WTC11 (cell line): Measurements from ENCODE around the gene CAPN11. TPM values are rescaled to one million over a fixed set of nuclear protein-coding genes. Genes with fewer than 3 reads are reported as not detected.

Experiments used
- ATF1 ChIP-seq: sonication (generic); formaldehyde crosslinking; IDR thresholded peaks from 2 replicates; pipeline ENCODE4 v1.8.1; 2023; ENCODE audit warnings: mild to moderate bottlenecking, moderate library complexity, missing genetic modification reagents
- CBFB ChIP-seq: sonication (generic); formaldehyde crosslinking; IDR thresholded peaks from 2 replicates; pipeline ENCODE4 v1.8.1; 2022; ENCODE audit warnings: mild to moderate bottlenecking, low read depth, missing genetic modification reagents
- CREB1 ChIP-seq: sonication (generic); formaldehyde crosslinking; IDR thresholded peaks from 2 replicates; pipeline ENCODE4 v1.8.0; 2023; ENCODE audit warnings: mild to moderate bottlenecking, missing genetic modification reagents
- ELF4 ChIP-seq: sonication (generic); formaldehyde crosslinking; IDR thresholded peaks from 2 replicates; pipeline ENCODE4 v1.8.1; 2022; ENCODE audit warnings: low read depth, mild to moderate bottlenecking, moderate library complexity, missing genetic modification reagents
- FOXJ3 ChIP-seq: sonication (generic); formaldehyde crosslinking; IDR thresholded peaks from 2 replicates; pipeline ENCODE4 v1.9.0; 2021; ENCODE audit warnings: missing genetic modification reagents, mild to moderate bottlenecking, borderline replicate concordance
- FOXK1 ChIP-seq: sonication (generic); formaldehyde crosslinking; IDR thresholded peaks from 2 replicates; pipeline ENCODE4 v1.8.0; 2022; ENCODE audit warnings: mild to moderate bottlenecking, moderate library complexity, missing genetic modification reagents
- GTF2I ChIP-seq: fragments of 250-450 bp; sonication (Bioruptor Pico); conservative IDR thresholded peaks from 2 replicates; pipeline ENCODE4 v1.4.0; 2021; ENCODE audit warnings: mild to moderate bottlenecking
- JAZF1 ChIP-seq: fragments of 250-450 bp; sonication (Bioruptor Pico); IDR thresholded peaks from 2 replicates; pipeline ENCODE4 v1.9.0; 2021; ENCODE audit warnings: moderate library complexity, mild to moderate bottlenecking, inconsistent platforms
- NFATC4 ChIP-seq: fragments of 250-450 bp; sonication (Bioruptor Pico); IDR thresholded peaks from 2 replicates; pipeline ENCODE4 v1.9.0; 2021; ENCODE audit warnings: mild to moderate bottlenecking
- NR3C1 ChIP-seq: sonication (generic); formaldehyde crosslinking; conservative IDR thresholded peaks from 2 replicates; pipeline ENCODE4 v1.8.1; 2023; ENCODE audit warnings: low read depth, mild to moderate bottlenecking, missing genetic modification reagents
- RORB ChIP-seq: fragments of 250-450 bp; sonication (Bioruptor Pico); IDR thresholded peaks from 2 replicates; pipeline ENCODE4 v1.9.0; 2021; ENCODE audit warnings: mild to moderate bottlenecking
- SMAD3 ChIP-seq: sonication (generic); formaldehyde crosslinking; IDR thresholded peaks from 2 replicates; pipeline ENCODE4 v1.8.0; 2022; ENCODE audit warnings: missing genetic modification reagents, mild to moderate bottlenecking, borderline replicate concordance
- SOX15 ChIP-seq: fragments of 250-450 bp; sonication (Bioruptor Pico); IDR thresholded peaks from 2 replicates; pipeline ENCODE4 v1.9.0; 2021; ENCODE audit warnings: mild to moderate bottlenecking
- SP1 ChIP-seq: sonication (generic); formaldehyde crosslinking; conservative IDR thresholded peaks from 2 replicates; pipeline ENCODE4 v1.8.1; 2022; ENCODE audit warnings: missing genetic modification reagents
- ZBTB21 ChIP-seq: sonication (generic); formaldehyde crosslinking; IDR thresholded peaks from 2 replicates; pipeline ENCODE4 v1.8.1; 2023; ENCODE audit warnings: mild to moderate bottlenecking, missing genetic modification reagents, borderline replicate concordance
- ZNF317 ChIP-seq: sonication (generic); formaldehyde crosslinking; IDR thresholded peaks from 2 replicates; pipeline ENCODE4 v1.8.1; 2023; ENCODE audit warnings: low read depth, mild to moderate bottlenecking, moderate library complexity, missing genetic modification reagents, borderline replicate concordance
- total RNA-seq: library from RNA; stranded (reverse); gene quantifications from 3 replicates; pipeline ENCODE4 v1.2.3, GENCODE V29; 2021
- TF ChIP-seq, protein P1 (sequence below): sonication (generic); formaldehyde crosslinking; IDR thresholded peaks from 2 replicates; pipeline ENCODE4 v1.8.0; 2022; ENCODE audit warnings: mild to moderate bottlenecking, missing genetic modification reagents
- TF ChIP-seq, protein P2 (sequence below): fragments of 250-450 bp; sonication (Bioruptor Pico); IDR thresholded peaks from 2 replicates; pipeline ENCODE4 v1.9.0; 2021; ENCODE audit warnings: moderate library complexity, mild to moderate bottlenecking, inconsistent platforms, borderline replicate concordance
- TF ChIP-seq, protein P3 (sequence below): sonication (generic); formaldehyde crosslinking; IDR thresholded peaks from 2 replicates; pipeline ENCODE4 v1.8.1; 2022; ENCODE audit warnings: missing genetic modification reagents, borderline replicate concordance
- TF ChIP-seq, protein P4 (sequence below): sonication (generic); formaldehyde crosslinking; IDR thresholded peaks from 2 replicates; pipeline ENCODE4 v1.8.0; 2022; ENCODE audit warnings: missing genetic modification reagents
- TF ChIP-seq, protein P5 (sequence below): sonication (generic); formaldehyde crosslinking; IDR thresholded peaks from 2 replicates; pipeline ENCODE4 v1.8.0; 2022; ENCODE audit warnings: mild to moderate bottlenecking, missing genetic modification reagents
- TF ChIP-seq, protein P6 (sequence below): sonication (generic); formaldehyde crosslinking; IDR thresholded peaks from 2 replicates; pipeline ENCODE4 v1.8.0; 2023; ENCODE audit warnings: mild to moderate bottlenecking, missing genetic modification reagents
- TF ChIP-seq, protein P7 (sequence below): fragments of 250-450 bp; sonication (Bioruptor Pico); conservative IDR thresholded peaks from 2 replicates; pipeline ENCODE4 v1.9.0; 2021; ENCODE audit warnings: mild to moderate bottlenecking
- TF ChIP-seq, protein P8 (sequence below): sonication (generic); formaldehyde crosslinking; IDR thresholded peaks from 2 replicates; pipeline ENCODE4 v1.8.1; 2023; ENCODE audit warnings: mild to moderate bottlenecking, missing genetic modification reagents, moderate library complexity

Gene CAPN11
- total RNA-seq, 1 experiment from 2014 or later: 2.3 TPM

DNA sequence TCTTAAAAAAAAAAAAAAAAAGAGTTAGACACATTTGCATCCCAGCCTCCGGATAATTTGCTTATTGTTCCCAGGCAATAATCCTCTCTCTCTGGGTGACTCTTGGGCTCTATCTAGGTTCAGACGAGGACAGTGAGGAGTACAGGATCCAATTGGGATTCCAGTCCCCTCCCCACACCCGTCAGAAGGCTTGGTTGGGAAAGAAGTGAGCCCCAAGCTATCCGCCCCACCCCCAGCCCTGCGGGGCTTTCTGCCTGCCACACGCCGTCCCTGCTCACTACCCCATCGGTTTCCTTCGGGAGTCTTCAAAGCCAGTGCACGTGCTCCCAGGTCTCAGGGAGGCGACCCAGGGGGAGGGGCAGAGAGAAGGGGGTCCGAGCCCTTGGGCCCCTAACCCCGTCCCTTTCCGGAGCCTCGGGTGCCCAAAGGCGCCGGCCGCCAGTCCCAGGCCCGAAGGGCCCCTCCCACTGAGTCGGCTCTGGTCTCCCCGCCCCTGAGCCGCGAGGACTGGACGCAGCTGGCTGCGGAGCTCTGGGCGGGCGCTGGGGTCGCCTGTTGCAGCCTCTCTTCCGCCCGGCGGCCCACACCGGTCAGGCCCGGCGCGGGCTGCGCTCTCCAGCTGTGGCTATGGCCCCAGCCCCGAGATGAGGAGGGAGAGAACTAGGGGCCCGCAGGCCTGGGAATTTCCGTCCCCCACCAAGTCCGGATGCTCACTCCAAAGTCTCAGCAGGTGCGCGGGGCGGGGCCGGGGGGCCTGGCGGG lies 60.6 kb downstream of the CAPN11 start (continued):
- TF ChIP-seq, protein P1, sequence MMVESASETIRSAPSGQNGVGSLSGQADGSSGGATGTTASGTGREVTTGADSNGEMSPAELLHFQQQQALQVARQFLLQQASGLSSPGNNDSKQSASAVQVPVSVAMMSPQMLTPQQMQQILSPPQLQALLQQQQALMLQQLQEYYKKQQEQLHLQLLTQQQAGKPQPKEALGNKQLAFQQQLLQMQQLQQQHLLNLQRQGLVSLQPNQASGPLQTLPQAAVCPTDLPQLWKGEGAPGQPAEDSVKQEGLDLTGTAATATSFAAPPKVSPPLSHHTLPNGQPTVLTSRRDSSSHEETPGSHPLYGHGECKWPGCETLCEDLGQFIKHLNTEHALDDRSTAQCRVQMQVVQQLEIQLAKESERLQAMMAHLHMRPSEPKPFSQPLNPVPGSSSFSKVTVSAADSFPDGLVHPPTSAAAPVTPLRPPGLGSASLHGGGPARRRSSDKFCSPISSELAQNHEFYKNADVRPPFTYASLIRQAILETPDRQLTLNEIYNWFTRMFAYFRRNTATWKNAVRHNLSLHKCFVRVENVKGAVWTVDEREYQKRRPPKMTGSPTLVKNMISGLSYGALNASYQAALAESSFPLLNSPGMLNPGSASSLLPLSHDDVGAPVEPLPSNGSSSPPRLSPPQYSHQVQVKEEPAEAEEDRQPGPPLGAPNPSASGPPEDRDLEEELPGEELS (CRISPR knock-in tag): no peak
- no peak for TF ChIP-seq CBFB (CRISPR knock-in tag)
- 0 out of 2 replicates have a peak, but pooled peaks have one; percentile 20 for TF ChIP-seq ZNF317
- TF ChIP-seq, protein P2, sequence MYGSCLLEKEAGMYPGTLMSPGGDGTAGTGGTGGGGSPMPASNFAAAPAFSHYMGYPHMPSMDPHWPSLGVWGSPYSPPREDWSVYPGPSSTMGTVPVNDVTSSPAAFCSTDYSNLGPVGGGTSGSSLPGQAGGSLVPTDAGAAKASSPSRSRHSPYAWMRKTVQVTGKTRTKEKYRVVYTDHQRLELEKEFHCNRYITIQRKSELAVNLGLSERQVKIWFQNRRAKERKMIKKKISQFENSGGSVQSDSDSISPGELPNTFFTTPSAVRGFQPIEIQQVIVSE (CRISPR knock-in tag): no peak
- peak; percentile 30 for TF ChIP-seq FOXK1 (CRISPR knock-in tag)
- TF ChIP-seq, protein P3, sequence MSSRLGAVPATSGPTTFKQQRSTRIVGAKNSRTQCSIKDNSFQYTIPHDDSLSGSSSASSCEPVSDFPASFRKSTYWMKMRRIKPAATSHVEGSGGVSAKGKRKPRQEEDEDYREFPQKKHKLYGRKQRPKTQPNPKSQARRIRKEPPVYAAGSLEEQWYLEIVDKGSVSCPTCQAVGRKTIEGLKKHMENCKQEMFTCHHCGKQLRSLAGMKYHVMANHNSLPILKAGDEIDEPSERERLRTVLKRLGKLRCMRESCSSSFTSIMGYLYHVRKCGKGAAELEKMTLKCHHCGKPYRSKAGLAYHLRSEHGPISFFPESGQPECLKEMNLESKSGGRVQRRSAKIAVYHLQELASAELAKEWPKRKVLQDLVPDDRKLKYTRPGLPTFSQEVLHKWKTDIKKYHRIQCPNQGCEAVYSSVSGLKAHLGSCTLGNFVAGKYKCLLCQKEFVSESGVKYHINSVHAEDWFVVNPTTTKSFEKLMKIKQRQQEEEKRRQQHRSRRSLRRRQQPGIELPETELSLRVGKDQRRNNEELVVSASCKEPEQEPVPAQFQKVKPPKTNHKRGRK (CRISPR knock-in tag): no peak
- TF ChIP-seq, protein P4, sequence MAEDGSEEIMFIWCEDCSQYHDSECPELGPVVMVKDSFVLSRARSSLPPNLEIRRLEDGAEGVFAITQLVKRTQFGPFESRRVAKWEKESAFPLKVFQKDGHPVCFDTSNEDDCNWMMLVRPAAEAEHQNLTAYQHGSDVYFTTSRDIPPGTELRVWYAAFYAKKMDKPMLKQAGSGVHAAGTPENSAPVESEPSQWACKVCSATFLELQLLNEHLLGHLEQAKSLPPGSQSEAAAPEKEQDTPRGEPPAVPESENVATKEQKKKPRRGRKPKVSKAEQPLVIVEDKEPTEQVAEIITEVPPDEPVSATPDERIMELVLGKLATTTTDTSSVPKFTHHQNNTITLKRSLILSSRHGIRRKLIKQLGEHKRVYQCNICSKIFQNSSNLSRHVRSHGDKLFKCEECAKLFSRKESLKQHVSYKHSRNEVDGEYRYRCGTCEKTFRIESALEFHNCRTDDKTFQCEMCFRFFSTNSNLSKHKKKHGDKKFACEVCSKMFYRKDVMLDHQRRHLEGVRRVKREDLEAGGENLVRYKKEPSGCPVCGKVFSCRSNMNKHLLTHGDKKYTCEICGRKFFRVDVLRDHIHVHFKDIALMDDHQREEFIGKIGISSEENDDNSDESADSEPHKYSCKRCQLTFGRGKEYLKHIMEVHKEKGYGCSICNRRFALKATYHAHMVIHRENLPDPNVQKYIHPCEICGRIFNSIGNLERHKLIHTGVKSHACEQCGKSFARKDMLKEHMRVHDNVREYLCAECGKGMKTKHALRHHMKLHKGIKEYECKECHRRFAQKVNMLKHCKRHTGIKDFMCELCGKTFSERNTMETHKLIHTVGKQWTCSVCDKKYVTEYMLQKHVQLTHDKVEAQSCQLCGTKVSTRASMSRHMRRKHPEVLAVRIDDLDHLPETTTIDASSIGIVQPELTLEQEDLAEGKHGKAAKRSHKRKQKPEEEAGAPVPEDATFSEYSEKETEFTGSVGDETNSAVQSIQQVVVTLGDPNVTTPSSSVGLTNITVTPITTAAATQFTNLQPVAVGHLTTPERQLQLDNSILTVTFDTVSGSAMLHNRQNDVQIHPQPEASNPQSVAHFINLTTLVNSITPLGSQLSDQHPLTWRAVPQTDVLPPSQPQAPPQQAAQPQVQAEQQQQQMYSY (CRISPR knock-in tag): no peak
- no peak for TF ChIP-seq NR3C1 (CRISPR knock-in tag)
- TF ChIP-seq GTF2I (CRISPR knock-in tag): no peak
- TF ChIP-seq, protein P5, sequence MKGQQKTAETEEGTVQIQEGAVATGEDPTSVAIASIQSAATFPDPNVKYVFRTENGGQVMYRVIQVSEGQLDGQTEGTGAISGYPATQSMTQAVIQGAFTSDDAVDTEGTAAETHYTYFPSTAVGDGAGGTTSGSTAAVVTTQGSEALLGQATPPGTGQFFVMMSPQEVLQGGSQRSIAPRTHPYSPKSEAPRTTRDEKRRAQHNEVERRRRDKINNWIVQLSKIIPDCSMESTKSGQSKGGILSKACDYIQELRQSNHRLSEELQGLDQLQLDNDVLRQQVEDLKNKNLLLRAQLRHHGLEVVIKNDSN (CRISPR knock-in tag): peak; percentile 21; the same call in 1 of the 2 replicates
- no peak for TF ChIP-seq JAZF1 (CRISPR knock-in tag)
- no peak for TF ChIP-seq SOX15 (CRISPR knock-in tag)
- TF ChIP-seq RORB (CRISPR knock-in tag): no peak
- TF ChIP-seq, protein P6, sequence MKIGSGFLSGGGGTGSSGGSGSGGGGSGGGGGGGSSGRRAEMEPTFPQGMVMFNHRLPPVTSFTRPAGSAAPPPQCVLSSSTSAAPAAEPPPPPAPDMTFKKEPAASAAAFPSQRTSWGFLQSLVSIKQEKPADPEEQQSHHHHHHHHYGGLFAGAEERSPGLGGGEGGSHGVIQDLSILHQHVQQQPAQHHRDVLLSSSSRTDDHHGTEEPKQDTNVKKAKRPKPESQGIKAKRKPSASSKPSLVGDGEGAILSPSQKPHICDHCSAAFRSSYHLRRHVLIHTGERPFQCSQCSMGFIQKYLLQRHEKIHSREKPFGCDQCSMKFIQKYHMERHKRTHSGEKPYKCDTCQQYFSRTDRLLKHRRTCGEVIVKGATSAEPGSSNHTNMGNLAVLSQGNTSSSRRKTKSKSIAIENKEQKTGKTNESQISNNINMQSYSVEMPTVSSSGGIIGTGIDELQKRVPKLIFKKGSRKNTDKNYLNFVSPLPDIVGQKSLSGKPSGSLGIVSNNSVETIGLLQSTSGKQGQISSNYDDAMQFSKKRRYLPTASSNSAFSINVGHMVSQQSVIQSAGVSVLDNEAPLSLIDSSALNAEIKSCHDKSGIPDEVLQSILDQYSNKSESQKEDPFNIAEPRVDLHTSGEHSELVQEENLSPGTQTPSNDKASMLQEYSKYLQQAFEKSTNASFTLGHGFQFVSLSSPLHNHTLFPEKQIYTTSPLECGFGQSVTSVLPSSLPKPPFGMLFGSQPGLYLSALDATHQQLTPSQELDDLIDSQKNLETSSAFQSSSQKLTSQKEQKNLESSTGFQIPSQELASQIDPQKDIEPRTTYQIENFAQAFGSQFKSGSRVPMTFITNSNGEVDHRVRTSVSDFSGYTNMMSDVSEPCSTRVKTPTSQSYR (CRISPR knock-in tag): peak; percentile 88; the same call in 1 of the 2 replicates
- TF ChIP-seq, protein P7, sequence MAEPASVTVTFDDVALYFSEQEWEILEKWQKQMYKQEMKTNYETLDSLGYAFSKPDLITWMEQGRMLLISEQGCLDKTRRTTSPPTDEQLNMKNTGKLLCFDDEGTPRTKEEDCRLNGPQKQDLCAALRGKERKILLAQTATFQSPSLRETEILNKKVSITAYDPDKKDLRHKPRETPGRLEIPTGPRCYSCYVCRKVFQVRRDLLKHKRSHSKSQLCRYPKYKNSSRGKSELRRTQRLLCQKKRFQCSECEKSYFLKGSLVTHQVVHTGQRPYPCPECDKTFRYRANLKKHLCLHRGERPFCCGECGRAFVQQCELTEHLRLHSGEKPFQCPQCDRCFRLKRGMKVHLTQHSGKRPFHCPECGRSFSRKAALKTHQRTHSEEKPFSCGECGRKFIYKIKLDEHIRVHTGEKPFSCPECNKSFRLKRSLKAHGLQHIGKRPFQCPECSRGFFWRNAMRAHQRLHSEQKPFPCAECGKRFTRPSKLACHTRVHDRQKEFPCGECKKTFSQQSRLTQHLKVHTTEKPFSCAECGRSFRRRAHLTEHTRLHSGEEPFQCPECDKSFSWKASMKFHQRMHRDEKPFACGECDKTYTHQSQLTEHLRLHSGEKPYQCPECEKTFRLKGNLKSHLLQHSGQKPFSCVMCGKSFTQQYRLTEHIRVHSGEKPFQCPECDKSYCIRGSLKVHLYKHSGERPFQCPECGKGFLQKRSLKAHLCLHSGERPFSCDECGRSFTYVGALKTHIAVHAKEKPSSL: no peak
- TF ChIP-seq FOXJ3: no peak
- TF ChIP-seq, protein P8, sequence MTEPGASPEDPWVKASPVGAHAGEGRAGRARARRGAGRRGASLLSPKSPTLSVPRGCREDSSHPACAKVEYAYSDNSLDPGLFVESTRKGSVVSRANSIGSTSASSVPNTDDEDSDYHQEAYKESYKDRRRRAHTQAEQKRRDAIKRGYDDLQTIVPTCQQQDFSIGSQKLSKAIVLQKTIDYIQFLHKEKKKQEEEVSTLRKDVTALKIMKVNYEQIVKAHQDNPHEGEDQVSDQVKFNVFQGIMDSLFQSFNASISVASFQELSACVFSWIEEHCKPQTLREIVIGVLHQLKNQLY (CRISPR knock-in tag): no peak
- TF ChIP-seq ATF1 (CRISPR knock-in tag): no peak
- no peak for TF ChIP-seq ZBTB21 (CRISPR knock-in tag)
- no peak for TF ChIP-seq ELF4 (CRISPR knock-in tag)
- no peak for TF ChIP-seq NFATC4 (CRISPR knock-in tag)
- TF ChIP-seq CREB1 (CRISPR knock-in tag): 0 out of 2 replicates have a peak, but pooled peaks have one; percentile 49
- TF ChIP-seq SP1 (CRISPR knock-in tag): peak; percentile 83
- no peak for TF ChIP-seq SMAD3 (CRISPR knock-in tag)
